BJ (cell line): ENCODE results near the gene FBXO17. TPM values are rescaled to one million over a fixed set of nuclear protein-coding genes. Genes with fewer than 3 reads are reported as not detected.

ENCODE experiments used
- CTCF ChIA-PET: fragments of 350-600 bp; formaldehyde crosslinking; extraction: SDS; loops from one replicate; lab custom pipeline; 2021; ENCODE audit warnings: antibody characterized with exemption, inconsistent platforms; lab: Yijun Ruan, JAX
- POLR2A ChIA-PET: fragments of 300-600 bp; sonication (Branson Sonifier 250); formaldehyde crosslinking; extraction: SDS; loops from one replicate; lab custom pipeline; 2021; ENCODE audit warnings: antibody characterized with exemption; lab: Charles Lee
- DNase-seq: peaks from one replicate; pipeline ENCODE4 v3.0.0-alpha.2; 2011; ENCODE audit warnings: low read depth
- H3K27me3 ChIP-seq: 2 replicates; pipeline ENCODE4 v1.6.0; 2011; ENCODE audit warnings: low read length; ENCODE audit not compliant: control insufficient read depth, insufficient read depth
- H3K36me3 ChIP-seq: 2 replicates; pipeline ENCODE4 v1.5.1; 2011; ENCODE audit warnings: low read length; ENCODE audit not compliant: control insufficient read depth, insufficient read depth
- H3K4me3 ChIP-seq: 2 replicates; pipeline ENCODE4 v1.5.1; 2011; ENCODE audit warnings: low read depth, mild to moderate bottlenecking, control low read depth, low read length
- polyA plus RNA-seq: library from polyadenylated mRNA; depleted of rRNA; stranded (reverse); fragments of >200 nt; gene quantifications from 2 replicates; pipeline ENCODE4 v1.2.3, GENCODE V29; 2011
- TF ChIP-seq, protein P1 (sequence below): IDR thresholded peaks from 2 replicates; pipeline ENCODE4 v1.5.1; 2011; ENCODE audit warnings: low read depth, mild to moderate bottlenecking, control low read depth, inconsistent platforms, low read length, moderate library complexity; ENCODE audit not compliant: insufficient read depth

FBXO17 gene
- polyA plus RNA-seq, 1 experiment: 19.5 TPM

DNA sequence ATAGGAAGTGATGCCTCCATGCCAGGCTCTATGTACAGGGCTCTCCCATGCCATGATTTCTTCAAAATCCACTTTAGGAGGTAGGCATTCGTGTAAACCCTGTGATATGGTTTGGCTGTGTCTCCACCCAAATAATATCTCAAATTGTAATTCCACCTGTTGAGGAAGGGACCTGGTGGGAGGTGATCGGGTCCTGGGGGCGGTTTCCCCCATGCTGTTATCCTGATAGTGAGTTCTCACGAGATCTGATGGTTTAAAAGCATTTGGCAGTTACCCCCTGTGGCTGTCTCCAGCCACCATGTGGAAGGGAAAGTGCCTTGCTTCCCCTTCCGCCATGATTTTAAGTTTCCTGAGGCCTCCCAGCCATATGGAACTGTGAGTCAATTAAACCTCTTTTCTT is 53.1 kb downstream of the FBXO17 start:
- CTCF ChIA-PET: interaction anchor here (1.7 kb wide), 1 partner anchor 8 kb away, joined by 8 read pairs; the partner anchor contains the start of genes MRPS12 and SARS2

DNA sequence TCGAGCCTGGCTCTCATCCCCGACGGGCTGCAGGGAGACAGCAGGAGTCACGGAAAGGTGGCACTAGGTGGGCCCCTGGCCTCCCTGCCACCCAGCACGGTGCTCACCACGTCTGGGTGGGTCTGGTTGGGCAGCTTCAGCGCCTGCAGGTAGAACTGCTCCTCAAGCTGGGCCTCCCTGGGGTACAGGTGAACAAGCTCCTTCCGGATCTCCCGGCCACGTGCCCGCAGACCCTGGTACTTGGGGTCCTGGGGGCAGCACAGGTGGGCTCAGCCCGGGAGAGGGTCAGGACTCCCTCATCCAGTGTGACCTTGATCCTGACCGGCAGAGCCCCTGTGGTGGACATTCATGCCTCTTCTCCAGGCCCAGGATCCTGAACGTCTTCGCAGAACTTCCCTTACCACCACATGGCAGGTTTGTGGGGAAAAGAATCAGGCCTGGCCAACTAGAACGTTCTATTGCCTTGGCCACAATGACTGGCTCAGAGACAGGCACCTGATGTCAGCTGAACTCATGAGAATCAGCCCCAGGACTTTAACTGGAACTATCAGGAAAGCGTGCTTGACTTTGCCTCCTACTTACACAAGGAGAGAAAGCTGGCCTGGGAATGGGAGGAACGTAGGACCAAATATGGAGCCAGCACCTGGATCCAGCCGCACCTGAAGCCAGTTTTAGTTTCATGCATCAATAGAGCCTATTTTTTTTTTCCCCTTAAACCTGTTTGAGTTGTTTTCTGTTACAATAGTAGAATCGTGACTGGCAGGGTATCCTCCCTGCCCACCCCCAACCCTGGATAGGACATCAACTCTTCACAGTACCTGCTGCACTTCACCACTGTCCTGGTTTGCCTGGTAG is 53.9 kb downstream of the FBXO17 start:
- no peak overlapping the region for H3K4me3 ChIP-seq
- POLR2A ChIA-PET: no interaction called here
- no peaks in the 10 kb centered on the region for H3K27me3 ChIP-seq
- TF ChIP-seq, protein P1, sequence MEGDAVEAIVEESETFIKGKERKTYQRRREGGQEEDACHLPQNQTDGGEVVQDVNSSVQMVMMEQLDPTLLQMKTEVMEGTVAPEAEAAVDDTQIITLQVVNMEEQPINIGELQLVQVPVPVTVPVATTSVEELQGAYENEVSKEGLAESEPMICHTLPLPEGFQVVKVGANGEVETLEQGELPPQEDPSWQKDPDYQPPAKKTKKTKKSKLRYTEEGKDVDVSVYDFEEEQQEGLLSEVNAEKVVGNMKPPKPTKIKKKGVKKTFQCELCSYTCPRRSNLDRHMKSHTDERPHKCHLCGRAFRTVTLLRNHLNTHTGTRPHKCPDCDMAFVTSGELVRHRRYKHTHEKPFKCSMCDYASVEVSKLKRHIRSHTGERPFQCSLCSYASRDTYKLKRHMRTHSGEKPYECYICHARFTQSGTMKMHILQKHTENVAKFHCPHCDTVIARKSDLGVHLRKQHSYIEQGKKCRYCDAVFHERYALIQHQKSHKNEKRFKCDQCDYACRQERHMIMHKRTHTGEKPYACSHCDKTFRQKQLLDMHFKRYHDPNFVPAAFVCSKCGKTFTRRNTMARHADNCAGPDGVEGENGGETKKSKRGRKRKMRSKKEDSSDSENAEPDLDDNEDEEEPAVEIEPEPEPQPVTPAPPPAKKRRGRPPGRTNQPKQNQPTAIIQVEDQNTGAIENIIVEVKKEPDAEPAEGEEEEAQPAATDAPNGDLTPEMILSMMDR: no peak
- peaks cover 6% of the 10 kb centered on the region for H3K36me3 ChIP-seq
- CTCF ChIA-PET: interaction anchor here (0.9 to 1.7 kb wide), 2 partner anchors 8 to 52 kb away, joined by 4 to 8 read pairs; partner anchors contain the start of genes MRPS12 and SARS2
- DNase-seq: no peak

More for the DNA sequence above, 53.1 kb downstream of the FBXO17 start:
- no peak for DNase-seq
- Histone ChIP-seq H3K4me3 (no peak overlapping the region), H3K27me3 (no peaks in the 10 kb centered on the region), H3K36me3 (peaks cover 6% of the 10 kb centered on the region)
- POLR2A ChIA-PET: no interaction called here
- TF ChIP-seq, protein P1: no peak

DNA sequence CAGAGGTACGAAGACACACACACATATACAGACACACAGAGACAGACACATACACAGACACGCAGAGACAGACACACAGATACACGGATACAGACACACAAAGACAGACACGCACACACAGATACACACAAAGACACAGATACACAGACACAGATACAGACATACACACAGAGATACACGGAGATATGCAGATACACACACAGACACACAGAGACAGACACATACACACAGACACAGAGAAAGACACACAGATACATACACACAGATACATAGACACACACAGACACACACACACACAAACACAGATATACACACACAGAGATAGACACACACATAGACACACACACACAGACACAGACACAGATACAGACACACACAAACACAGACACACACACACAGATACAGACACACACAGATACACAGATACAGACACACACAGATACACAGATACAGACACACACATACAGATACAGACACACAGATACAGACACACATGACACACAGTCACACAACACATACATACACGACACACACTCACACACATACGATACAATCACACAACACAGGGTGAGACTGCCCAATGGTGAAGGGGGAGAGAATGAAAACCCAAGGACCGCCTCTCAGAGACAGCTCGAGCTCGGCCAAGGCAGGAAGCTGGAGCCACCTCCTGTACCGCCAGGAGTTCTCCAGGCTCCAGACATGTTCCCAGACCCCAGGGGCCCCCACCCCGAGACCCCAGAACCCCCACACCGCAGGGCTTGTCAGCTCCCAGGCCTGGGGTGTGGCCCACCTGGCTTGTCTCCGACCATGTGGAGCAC is 54.7 kb downstream of the FBXO17 start:
- TF ChIP-seq, protein P1: no peak
- peaks cover 8% of the 10 kb centered on the region for H3K36me3 ChIP-seq
- ChIA-PET CTCF (interaction anchor here (0.9 to 1.9 kb wide), 3 partner anchors 9 to 51 kb away, joined by 4 to 11 read pairs (median 8); partner anchors contain the start of genes MRPS12 and SARS2), POLR2A (no interaction called here)
- no peaks in the 10 kb centered on the region for H3K27me3 ChIP-seq
- no peak overlapping the region for H3K4me3 ChIP-seq
- DNase-seq: no peak

DNA sequence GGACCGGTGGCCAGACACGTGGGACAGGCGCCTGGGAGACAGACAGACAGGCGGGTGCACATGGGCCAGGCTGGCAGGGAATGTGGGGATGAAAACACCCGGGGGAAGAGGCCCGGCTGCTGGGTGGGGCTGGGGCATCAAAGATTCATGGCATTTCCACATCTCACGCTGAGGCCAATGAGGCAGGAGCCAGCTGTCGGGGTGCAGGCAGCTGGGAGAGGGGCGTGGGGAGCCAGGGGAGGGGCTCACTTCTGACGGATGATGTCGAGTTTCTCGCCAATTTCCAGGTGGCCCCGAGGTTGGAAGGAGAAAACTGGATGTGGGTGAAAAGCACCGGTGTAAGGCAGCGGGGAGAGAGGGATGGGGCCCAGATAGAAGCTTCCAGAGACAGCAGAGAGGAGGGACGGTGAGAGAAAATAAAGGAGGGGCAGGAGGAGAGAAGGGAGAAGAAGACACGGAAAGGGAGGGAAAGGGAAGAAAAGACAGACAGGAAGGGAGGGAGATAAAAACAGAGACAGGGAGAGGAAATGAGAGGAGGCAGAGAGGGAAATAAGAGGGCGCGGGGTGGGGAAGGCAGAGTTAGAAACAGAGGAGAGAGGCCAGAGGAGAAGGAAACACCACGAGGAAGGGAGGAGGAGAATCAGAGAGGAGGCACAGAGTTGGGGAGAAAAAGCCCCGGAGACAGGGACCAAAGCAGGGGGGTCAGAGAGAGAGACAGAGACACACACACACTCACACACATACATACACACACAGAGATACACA is 55.5 kb downstream of the FBXO17 start:
- no peak for DNase-seq
- CTCF ChIA-PET: interaction anchor here (0.7 to 1.9 kb wide), 3 partner anchors 9 to 517 kb away, joined by 3 to 11 read pairs (median 5); partner anchors contain the start of genes FAM98C, MRPS12 and SARS2
- Histone ChIP-seq H3K4me3 (no peak overlapping the region), H3K27me3 (no peaks in the 10 kb centered on the region), H3K36me3 (peaks cover 6% of the 10 kb centered on the region; the same call in 1 of the 2 replicates)
- TF ChIP-seq, protein P1: no peak
- POLR2A ChIA-PET: no interaction called here
